ENCODE measurements around the gene FAN1.

The FAN1 gene

GRCh38 chr15:30921106-30921505, 17.4 kb downstream of the FAN1 start:
- no peak for DNase-seq (ENCODE audit: low read depth in 2 of 2)

GRCh38 chr15:30921781-30922479, 18.2 kb downstream of the FAN1 start:
- no peak for DNase-seq (ENCODE audit: low read depth in 2 of 2)

- DNase-seq (ENCODE audit: low read depth in 2 of 2), result no peak
These were observed 19.0 kb downstream of the FAN1 start for GRCh38 chr15:30922480-30923311.

GRCh38 chr15:30923429-30923828, 19.7 kb downstream of the FAN1 start:
- DNase-seq (ENCODE audit: low read depth in 2 of 2), result no peak

DNA sequence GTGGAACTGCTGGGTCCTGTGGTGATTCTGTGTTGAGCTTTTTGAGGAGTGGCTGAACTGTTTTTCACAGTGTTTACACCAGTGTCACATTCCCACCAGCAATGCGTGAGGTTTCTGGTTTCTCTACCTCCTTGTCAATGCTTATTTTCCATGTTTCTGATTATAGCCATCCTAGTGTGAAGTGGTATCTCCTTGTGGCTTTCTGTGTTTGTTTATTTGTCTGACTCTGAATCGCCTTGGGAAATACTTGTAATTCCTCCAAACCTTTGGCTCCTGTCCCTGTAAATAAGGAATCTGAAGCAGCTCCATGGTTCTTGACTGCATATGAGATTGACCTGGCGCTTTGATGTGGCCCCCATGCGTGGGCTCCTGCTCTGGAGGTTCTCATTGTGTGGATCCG, 20.6 kb downstream of the FAN1 start:
- DNase-seq (ENCODE audit: low read depth in 2 of 2), result no peak

DNA sequence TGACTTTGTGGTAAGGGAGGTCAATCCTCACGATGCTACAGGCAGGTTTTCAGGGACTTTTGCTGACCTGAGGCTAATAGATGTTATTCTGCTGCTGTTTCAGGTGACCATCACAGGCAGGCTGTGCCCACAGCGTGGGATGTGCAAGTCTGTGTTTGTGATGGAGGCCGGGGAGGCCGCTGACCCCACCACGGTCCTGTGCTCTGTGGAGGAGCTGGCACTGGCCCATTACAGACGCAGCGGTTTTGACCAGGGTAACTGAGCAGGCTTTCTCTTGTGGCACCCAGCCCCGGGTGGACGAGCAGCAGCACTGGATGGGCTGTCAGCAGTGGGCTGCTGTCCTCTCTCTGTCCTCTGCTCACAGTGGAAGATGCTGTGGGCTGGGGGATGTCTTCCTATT, 22.0 kb downstream of the FAN1 start:
- no peak for DNase-seq (ENCODE audit: low read depth in 2 of 2)

- DNase-seq (ENCODE audit: low read depth in 2 of 2), result no peak
These were observed 22.4 kb downstream of the FAN1 start for GRCh38 chr15:30926161-30926560.

- DNase-seq (ENCODE audit: low read depth in 2 of 2), result no peak
These were observed 23.5 kb downstream of the FAN1 start for GRCh38 chr15:30927148-30927761.

DNA sequence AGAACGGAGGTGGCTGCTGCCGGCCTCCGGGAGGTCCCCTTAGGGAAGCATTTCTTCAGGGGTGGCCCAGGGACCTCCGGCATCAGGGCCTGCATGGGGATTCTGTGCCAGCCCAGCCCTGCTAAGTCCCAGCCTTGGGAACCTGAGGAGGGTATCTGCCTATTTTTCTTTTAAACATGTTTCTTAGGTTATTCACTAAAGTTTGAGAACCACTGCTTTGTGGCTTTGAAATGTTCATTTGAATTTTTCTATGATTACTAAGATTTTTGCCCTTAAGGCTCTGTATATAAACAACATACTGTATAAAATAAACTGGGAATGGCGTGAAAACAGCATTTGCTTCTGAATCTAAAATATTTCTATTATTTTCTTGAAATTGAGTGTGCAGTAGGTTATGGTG, 24.4 kb downstream of the FAN1 start:
- DNase-seq (ENCODE audit: low read depth in 2 of 2), result no peak

DNA sequence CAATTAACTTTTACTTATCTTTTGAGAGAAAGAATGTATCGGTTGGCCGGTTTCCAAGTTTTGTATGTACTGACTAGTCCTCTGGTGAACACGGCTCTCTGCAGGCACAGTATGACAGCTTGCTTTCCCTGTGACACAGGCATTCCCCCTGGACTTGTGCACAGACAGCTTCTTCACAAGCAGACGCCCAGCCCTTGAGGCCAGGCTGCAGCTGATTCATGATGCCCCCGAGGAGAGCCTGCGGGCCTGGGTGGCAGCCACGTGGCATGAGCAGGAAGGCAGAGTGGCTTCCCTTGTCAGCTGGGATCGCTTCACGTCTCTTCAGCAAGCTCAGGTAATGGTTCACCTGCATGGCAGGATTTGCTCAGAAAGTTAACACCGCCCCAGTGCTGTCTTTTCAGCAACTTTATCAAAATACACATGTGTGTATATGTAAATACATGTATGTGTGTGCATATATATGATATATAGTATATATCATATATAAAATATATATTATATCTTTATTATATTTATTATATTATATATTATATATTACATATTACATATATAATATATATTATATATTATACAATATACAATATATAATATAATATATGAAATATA, 25.5 kb downstream of the FAN1 start:
- DNase-seq (ENCODE audit: low read depth in 2 of 2), result no peak

GRCh38 chr15:30929982-30930381, 26.3 kb downstream of the FAN1 start:
- DNase-seq (ENCODE audit: low read depth in 2 of 2), result no peak

DNA sequence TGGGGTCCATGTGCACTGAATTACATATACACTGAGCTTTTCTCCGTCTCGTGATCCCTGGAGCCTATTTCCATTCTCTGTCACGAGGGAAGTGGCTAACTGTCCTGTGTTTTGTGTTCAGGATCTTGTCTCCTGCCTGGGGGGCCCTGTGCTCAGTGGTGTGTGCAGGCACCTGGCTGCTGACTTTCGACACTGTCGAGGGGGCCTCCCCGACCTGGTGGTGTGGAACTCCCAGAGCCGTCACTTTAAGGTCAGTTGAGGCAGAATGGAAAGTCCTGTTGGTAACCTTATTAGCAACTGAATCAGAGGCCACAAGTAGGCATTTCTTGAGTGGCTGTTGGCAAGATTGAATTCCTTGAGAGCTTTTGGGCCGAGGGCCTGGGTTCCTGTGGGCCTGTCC, 26.7 kb downstream of the FAN1 start:
- DNase-seq (ENCODE audit: low read depth in 2 of 2), result no peak

DNA sequence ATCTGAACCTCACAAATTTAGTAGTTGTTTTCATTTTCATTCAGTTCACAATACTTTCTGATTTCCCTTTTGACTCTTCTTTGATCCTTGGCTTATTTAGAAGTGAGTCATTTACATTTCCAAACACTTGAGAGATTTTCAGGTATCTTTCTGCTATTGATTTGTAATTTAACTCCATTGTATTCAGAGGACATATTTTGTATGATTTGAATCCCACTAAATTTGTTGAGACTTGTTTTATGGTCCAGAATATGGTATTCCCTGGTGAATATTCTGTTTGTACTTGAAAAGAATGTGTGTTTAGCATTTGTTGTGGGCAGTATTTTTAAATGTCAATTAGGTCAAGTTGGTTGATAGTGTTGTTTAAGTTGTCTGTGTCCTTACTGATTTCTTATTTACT, 29.6 kb downstream of the FAN1 start:
- no peak for DNase-seq (ENCODE audit: low read depth in 2 of 2)

- no peak for DNase-seq (ENCODE audit: low read depth in 2 of 2)
These were observed 35.4 kb downstream of the FAN1 start for GRCh38 chr15:30939161-30939560.

DNA sequence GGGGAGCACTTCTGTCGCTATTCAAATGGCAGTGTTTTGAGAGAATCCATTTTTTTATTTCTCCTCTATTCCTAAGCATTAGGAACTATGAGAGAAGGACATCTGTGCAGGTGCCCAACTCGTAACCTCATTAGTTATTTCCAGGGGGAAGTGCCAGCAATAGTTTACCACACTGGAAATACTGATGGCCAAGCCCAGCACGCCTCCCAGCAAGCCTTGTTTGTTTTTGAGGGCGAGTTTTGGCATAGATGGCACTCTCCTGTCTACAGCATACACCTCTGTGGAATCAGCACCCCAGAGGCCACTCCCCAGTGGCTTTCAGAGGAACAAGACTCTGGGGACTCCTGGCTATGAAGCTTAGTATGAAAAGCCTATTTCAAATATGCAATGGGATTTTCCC, 36.6 kb downstream of the FAN1 start:
- no peak for DNase-seq (ENCODE audit: low read depth in 2 of 2)

- DNase-seq (ENCODE audit: low read depth in 2 of 2), result no peak
These were observed 37.8 kb downstream of the FAN1 start for GRCh38 chr15:30941520-30941919.

- DNase-seq (ENCODE audit: low read depth in 2 of 2), result no peak
These were observed 40.1 kb downstream of the FAN1 start for GRCh38 chr15:30943654-30944335.

DNA sequence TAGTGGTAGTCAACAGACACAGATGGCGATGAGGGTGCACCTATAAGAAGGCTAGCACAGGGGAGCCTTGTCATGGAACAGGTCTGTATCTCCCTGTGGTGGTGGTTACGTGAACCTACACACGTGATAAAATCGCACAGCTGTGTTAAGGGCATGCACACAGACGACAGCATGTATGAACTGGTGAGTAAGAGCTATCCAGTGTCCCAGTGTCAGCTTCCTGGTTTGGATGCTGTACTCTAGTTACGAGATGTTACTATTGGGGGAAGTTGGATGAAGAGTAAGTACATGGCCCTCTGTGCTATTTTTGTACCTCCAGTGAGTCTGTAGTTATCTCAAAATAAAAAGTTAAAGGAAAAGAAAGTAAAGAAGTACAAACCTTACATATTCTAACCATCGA, 49.5 kb downstream of the FAN1 start:
- no peak for DNase-seq (ENCODE audit: low read depth in 2 of 2)

DNA sequence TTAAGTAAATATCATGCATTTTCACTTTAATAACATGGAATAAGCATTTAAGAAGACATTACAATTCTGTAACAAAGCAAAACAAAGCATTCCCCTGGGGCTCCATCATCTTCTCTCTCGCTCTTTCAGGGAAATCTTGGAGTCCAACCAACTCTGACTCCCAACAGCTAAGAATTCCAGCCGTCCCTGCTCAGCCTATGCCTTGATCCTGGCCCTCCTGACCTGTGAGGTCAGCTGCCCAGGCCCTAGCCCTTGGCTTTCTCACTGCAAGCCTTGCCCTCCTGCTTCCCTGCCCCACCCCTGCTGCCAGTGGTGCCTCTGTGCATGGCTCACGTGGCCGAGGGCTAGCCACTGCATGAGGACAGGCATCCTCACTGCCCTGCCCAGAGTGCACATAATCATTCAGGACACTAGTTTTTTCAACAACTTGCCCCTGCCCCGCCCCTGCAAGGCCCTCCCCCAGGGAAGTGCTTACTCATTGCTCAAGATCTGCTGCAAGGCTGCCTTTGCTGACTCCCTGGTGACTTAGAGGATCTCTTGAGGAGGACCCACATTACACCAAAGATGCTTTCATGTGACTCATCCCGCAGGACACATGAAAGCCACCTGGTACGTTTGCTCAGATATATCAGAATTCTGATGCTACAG, 50.1 kb downstream of the FAN1 start:
- DNase-seq (ENCODE audit: low read depth in 2 of 2), result no peak

- no peak for DNase-seq (ENCODE audit: low read depth in 2 of 2)
These were observed 51.0 kb downstream of the FAN1 start for GRCh38 chr15:30954674-30955073.
